Activated naive CD8-positive, alpha-beta T cell treated with anti-CD3 and anti-CD28 coated beads, Interleukin-2, amount 50 U/mL, for 24 hours (primary cell): ENCODE data around the gene UPF3B.
"Not testable (repeated sequence)": the region's sequence is repeated elsewhere in the genome, so short reads cannot be mapped to it uniquely, and the experiment has no call there.

Experiments used
- ATAC-seq: fragments of 150-1000 bp; cut with Tn5 transposase; one replicate; pipeline ENCODE4 v1.10.0; 2021
- DNase-seq: peaks from one replicate; pipeline ENCODE4 v3.0.0; 2021
- H3K27ac Mint-ChIP-seq: one replicate; pipeline ENCODE4 v1.8.0; 2021; ENCODE audit warnings: mild to moderate bottlenecking, mixed read lengths
- H3K27me3 Mint-ChIP-seq: one replicate; pipeline ENCODE4 v1.8.0; 2021; ENCODE audit warnings: mixed read lengths
- H3K36me3 Mint-ChIP-seq: one replicate; pipeline ENCODE4 v1.8.0; 2021; ENCODE audit warnings: low read depth, mixed read lengths
- H3K4me1 Mint-ChIP-seq: one replicate; pipeline ENCODE4 v1.8.0; 2021; ENCODE audit warnings: mixed read lengths
- H3K4me3 Mint-ChIP-seq: one replicate; pipeline ENCODE4 v1.8.0; 2021; ENCODE audit warnings: mild to moderate bottlenecking, moderate library complexity, mixed read lengths
- H3K9me3 Mint-ChIP-seq: one replicate; pipeline ENCODE4 v1.8.0; 2021; ENCODE audit warnings: mixed read lengths

Gene UPF3B

GRCh38 chrX:119871245-119871598, 18.5 kb upstream of the UPF3B start:
- Mint-ChIP-seq H3K27me3 (no peaks in the 10 kb centered on the region), H3K27ac (peak overlapping the region; percentile 99), H3K4me3 (peak overlapping the region; percentile 100), H3K4me1 (peaks cover 17% of the 10 kb centered on the region), H3K36me3 (peaks cover 18% of the 10 kb centered on the region), H3K9me3 (no peaks in the 10 kb centered on the region)
- no peak for DNase-seq
- ATAC-seq: peak; percentile 41

GRCh38 chrX:119870626-119871131, 17.9 kb upstream of the UPF3B start:
- H3K36me3 Mint-ChIP-seq: peaks cover 15% of the 10 kb centered on the region
- no peaks in the 10 kb centered on the region for H3K9me3 Mint-ChIP-seq
- peaks cover 17% of the 10 kb centered on the region for H3K4me1 Mint-ChIP-seq
- no peak for ATAC-seq
- no peaks in the 10 kb centered on the region for H3K27me3 Mint-ChIP-seq
- H3K4me3 Mint-ChIP-seq: peak overlapping the region; percentile 100
- peak overlapping the region; percentile 99 for H3K27ac Mint-ChIP-seq
- no peak for DNase-seq

- peaks cover 20% of the 10 kb centered on the region for H3K36me3 Mint-ChIP-seq
- ATAC-seq: no peak
These were observed 681 bp upstream of the UPF3B start for GRCh38 chrX:119853444-119853843.

GRCh38 chrX:119833905-119834304, 18.9 kb downstream of the UPF3B start:
- no peaks in the 10 kb centered on the region for H3K27me3 Mint-ChIP-seq
- peaks cover 37% of the 10 kb centered on the region for H3K36me3 Mint-ChIP-seq
- ATAC-seq (no peak), DNase-seq (no peak)
- H3K9me3 Mint-ChIP-seq: no peaks in the 10 kb centered on the region
- no peak overlapping the region for H3K27ac Mint-ChIP-seq
- H3K4me1 Mint-ChIP-seq: no peaks in the 10 kb centered on the region
- no peak overlapping the region for H3K4me3 Mint-ChIP-seq

More at GRCh38 chrX:119853444-119853843, 681 bp upstream of the UPF3B start:
- Mint-ChIP-seq H3K4me3 (peak overlapping the region; percentile 99), H3K27me3 (no peaks in the 10 kb centered on the region), H3K27ac (peak overlapping the region; percentile 97), H3K9me3 (no peaks in the 10 kb centered on the region), H3K4me1 (peaks cover 15% of the 10 kb centered on the region)
- no peak for DNase-seq

- DNase-seq: no peak
- Mint-ChIP-seq H3K4me1 (peaks cover 7% of the 10 kb centered on the region), H3K27ac (no peak overlapping the region), H3K27me3 (no peaks in the 10 kb centered on the region), H3K4me3 (no peak overlapping the region), H3K9me3 (no peaks in the 10 kb centered on the region), H3K36me3 (peaks cover 19% of the 10 kb centered on the region)
- no peak for ATAC-seq
These were observed 24.3 kb downstream of the UPF3B start for GRCh38 chrX:119828446-119828845.

GRCh38 chrX:119826399-119826959, 26.3 kb downstream of the UPF3B start:
- DNase-seq (no peak), ATAC-seq (no peak)
- Mint-ChIP-seq H3K9me3 (no peaks in the 10 kb centered on the region), H3K27me3 (no peaks in the 10 kb centered on the region), H3K36me3 (peaks cover 16% of the 10 kb centered on the region), H3K4me1 (peaks cover 15% of the 10 kb centered on the region), H3K27ac (no peak overlapping the region), H3K4me3 (no peak overlapping the region)

GRCh38 chrX:119824221-119824620, 28.5 kb downstream of the UPF3B start:
- H3K4me3 Mint-ChIP-seq, H3K27me3 Mint-ChIP-seq, H3K9me3 Mint-ChIP-seq, H3K36me3 Mint-ChIP-seq, ATAC-seq, H3K27ac Mint-ChIP-seq, DNase-seq: not testable (repeated sequence)
- peaks cover 21% of the 10 kb centered on the region for H3K4me1 Mint-ChIP-seq

- not testable (repeated sequence) for H3K4me3 Mint-ChIP-seq, H3K27me3 Mint-ChIP-seq, H3K36me3 Mint-ChIP-seq, ATAC-seq, DNase-seq, H3K9me3 Mint-ChIP-seq
- Mint-ChIP-seq H3K27ac (peak overlapping the region; percentile 19), H3K4me1 (peaks cover 30% of the 10 kb centered on the region)
These were observed 31.1 kb downstream of the UPF3B start for GRCh38 chrX:119821703-119822102.

GRCh38 chrX:119817130-119817690, 35.6 kb downstream of the UPF3B start:
- no peaks in the 10 kb centered on the region for H3K36me3 Mint-ChIP-seq
- peaks cover 26% of the 10 kb centered on the region for H3K4me1 Mint-ChIP-seq
- H3K4me3 Mint-ChIP-seq: no peak overlapping the region

GRCh38 chrX:119816300-119816699, 36.5 kb downstream of the UPF3B start:
- ATAC-seq (no peak), DNase-seq (no peak)
- no peaks in the 10 kb centered on the region for H3K9me3 Mint-ChIP-seq
- no peaks in the 10 kb centered on the region for H3K27me3 Mint-ChIP-seq
- H3K27ac Mint-ChIP-seq: no peak overlapping the region
- H3K36me3 Mint-ChIP-seq: no peaks in the 10 kb centered on the region
- peaks cover 19% of the 10 kb centered on the region for H3K4me1 Mint-ChIP-seq
- no peak overlapping the region for H3K4me3 Mint-ChIP-seq

More at GRCh38 chrX:119817130-119817690, 35.6 kb downstream of the UPF3B start:
- Mint-ChIP-seq H3K27ac (no peak overlapping the region), H3K9me3 (no peaks in the 10 kb centered on the region), H3K27me3 (no peaks in the 10 kb centered on the region)
- DNase-seq (no peak), ATAC-seq (no peak)

GRCh38 chrX:119809185-119809666, 43.5 kb downstream of the UPF3B start:
- no peak overlapping the region for H3K27ac Mint-ChIP-seq
- peak; percentile 7 for ATAC-seq
- H3K4me3 Mint-ChIP-seq: no peak overlapping the region
- peaks cover 7% of the 10 kb centered on the region for H3K4me1 Mint-ChIP-seq
- H3K36me3 Mint-ChIP-seq: peaks cover 3% of the 10 kb centered on the region
- no peak for DNase-seq
- no peaks in the 10 kb centered on the region for H3K27me3 Mint-ChIP-seq
- H3K9me3 Mint-ChIP-seq: no peaks in the 10 kb centered on the region

- not testable (repeated sequence) for H3K27ac Mint-ChIP-seq, H3K4me1 Mint-ChIP-seq, DNase-seq, H3K9me3 Mint-ChIP-seq, H3K4me3 Mint-ChIP-seq, H3K27me3 Mint-ChIP-seq, H3K36me3 Mint-ChIP-seq, ATAC-seq
These were observed 44.3 kb downstream of the UPF3B start for GRCh38 chrX:119808461-119808860.

- no peak overlapping the region for H3K27ac Mint-ChIP-seq
- no peak overlapping the region for H3K4me3 Mint-ChIP-seq
- DNase-seq (no peak), ATAC-seq (no peak)
- H3K36me3 Mint-ChIP-seq: peaks cover 3% of the 10 kb centered on the region
- H3K27me3 Mint-ChIP-seq: no peaks in the 10 kb centered on the region
- no peaks in the 10 kb centered on the region for H3K9me3 Mint-ChIP-seq
- no peaks in the 10 kb centered on the region for H3K4me1 Mint-ChIP-seq
These were observed 50.2 kb downstream of the UPF3B start for GRCh38 chrX:119802546-119802945.

GRCh38 chrX:119801253-119802221, 51.2 kb downstream of the UPF3B start:
- Mint-ChIP-seq H3K9me3 (no peaks in the 10 kb centered on the region), H3K27me3 (no peaks in the 10 kb centered on the region), H3K4me1 (no peaks in the 10 kb centered on the region), H3K27ac (no peak overlapping the region), H3K4me3 (no peak overlapping the region), H3K36me3 (peaks cover 3% of the 10 kb centered on the region)
- DNase-seq: no peak
- no peak for ATAC-seq
